ENCODE results near the gene WASL.
"Not testable (repeated sequence)": the region's sequence is repeated elsewhere in the genome, so short reads cannot be mapped to it uniquely, and the experiment has no call there.

Gene WASL

DNA sequence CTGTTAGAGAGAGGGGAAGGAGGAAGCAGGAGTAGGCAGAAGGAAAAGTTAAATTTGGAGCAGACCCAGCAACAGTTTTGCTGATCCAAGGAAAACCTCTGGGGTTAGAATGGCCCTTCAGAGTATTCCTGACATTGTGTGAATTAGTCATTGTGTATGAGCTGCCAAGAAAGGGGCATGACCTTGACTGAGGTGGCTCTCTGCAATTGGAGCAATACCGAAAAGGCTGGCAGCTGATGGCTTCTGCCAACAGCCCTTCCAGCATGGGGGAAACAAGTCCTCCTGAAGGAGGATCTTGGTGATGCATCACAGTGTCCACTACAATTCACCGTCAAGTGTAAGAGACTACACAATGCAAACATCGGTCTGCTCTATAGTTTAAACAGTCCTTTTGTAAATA is 20.6 kb upstream of the WASL start:
- DNase-seq (ENCODE audit: low spot score) (peak; percentile 69), FAIRE-seq (no peak)

DNA sequence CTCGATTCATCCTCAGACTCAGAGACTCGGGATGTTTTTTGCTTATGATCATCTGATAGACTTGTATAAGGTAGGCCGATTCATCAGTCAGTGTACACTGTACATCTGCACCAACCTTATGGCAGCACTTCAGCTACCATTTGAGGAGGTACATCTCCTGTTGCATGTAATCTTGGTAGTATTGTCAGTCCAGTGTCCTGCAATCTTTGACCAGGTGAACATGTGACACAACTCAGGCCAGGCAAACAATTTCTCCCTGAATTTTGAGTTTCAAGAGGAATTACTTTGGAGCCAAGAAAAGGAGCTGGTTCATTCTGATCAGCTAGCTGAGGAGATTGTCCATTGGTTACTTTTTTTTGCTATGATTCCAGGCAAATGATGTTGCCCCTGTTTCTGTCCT is 19.7 kb upstream of the WASL start:
- DNase-seq (ENCODE audit: low spot score): no peak
- FAIRE-seq: no peak

DNA sequence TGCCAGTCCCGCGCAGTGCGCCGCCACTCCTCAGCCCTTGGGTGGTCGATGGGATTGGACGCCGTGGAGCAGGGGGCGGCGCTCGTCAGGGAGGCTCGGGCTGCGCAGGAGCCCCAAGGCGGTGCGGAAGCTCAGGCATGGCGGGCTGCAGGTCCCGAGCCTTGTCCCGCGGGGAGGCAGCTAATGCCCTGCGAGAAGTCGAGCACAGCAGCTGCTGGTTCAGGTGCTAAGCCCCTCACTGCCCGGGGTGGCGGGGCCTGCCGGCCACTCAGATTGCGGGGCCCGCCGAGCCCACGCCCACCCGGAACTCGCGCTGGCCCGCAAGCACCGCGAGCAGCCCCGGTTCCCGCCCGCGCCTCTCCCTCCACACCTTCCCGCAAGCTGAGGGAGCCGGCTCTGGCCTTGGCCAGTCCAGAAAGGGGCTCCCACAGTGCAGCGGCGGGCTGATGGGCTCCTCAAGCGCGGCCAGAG is 14.4 kb upstream of the WASL start:
- DNase-seq (ENCODE audit: low spot score) (no peak), FAIRE-seq (no peak)

DNA sequence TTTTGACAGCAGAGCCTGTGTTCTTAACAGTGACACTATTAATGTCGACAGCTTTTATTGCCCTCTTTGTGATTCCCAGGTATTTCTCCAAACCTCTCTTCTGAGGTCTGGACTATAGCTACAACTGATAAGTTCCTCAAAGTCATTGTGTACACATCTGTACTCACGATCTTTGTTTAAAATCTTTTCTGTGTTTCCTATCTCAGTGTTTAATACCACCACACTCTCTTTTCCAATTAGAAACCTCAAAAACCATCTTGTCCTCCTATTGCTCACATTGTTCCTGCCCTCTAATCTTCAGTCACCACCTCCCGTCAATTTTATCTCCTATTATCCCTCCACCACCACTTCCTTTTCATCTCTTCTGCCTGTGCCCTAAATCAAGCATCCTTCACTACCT is 12.9 kb upstream of the WASL start:
- no peak for FAIRE-seq
- DNase-seq (ENCODE audit: low spot score): no peak

DNA sequence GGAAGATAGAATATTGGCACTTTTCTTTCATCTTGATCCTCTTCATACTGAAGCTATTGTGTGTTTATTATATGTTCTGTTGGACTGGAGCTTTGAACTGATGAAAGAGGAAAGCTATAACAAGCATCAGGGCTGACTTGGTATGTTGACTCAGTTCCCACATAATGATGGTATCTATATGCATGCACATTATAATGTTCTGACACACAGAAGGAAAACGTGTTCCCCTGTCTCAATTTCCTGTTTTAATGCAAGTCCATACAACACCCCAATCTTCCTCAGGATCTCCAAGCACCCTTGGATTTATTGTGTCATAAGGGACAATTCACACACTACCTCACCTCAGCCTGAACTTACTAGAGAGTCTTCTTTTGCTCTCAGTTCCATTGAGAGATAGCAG is 8.3 kb upstream of the WASL start:
- FAIRE-seq: no peak
- no peak for DNase-seq (ENCODE audit: low spot score)

DNA sequence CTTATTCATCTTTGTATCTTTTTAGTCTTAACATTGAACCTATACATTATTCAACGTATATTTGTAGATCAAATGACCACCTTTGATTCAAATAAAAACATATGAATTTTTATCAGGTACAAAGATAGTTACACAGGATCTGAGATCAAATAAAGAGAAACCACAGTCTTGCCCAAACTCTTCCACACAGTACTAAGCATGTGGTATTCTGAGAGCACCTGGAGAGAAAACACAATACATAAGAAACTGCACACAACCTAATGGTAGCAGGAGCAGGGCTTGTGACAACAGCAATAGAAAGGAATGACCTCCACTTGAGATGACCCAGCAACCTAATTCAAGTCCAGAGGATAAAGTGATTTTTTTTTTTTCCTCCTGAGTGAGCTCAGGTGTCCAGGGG is 6.5 kb upstream of the WASL start:
- no peak for DNase-seq (ENCODE audit: low spot score)
- no peak for FAIRE-seq

DNA sequence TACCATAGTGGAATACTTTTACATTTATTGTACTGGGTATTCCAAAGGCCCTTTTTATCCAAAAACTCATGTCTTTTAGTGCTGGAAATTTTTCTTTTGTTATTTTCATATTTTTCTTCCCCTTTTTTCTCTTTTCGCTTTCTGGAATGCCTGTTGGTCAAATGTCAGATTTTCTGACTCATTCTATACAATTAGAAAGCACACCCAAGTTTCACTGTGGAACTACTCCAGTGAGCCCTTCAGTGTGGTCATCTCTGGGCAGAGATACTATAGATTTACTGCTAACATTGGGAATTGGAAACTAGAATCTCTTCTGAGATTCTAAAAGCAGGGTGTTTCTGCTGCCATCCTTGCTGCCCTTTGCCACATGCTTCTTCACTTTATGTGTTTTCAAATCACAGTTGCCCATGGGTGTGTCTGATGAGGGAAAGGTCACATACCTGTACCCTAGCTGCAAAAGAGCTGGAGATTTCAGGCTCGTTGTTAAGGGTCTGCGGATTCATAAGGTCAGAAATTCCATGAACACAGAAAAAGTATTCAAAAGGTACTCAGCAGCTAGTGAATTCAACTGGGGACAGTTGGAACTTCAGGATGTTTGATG is 5.6 kb upstream of the WASL start:
- no peak for DNase-seq (ENCODE audit: low spot score)
- FAIRE-seq: no peak

DNA sequence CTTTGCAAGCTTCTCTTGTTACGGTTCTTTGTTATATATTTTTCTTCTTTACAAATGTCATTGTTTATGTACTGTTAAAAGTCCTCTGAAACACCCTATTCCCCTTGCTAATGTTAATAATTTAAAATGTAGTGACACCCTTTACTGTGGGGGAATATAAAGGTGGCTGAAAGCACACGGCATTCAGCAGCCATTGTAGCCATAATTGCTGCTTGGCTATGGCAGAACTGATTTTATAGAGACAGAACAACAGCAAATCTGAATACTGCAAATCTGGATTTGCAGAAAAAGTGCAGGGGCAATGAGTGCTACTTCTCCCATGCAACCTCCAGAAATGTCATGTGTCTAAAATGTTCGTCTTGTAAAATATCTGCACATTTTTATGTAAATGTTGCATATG is 3.7 kb upstream of the WASL start:
- FAIRE-seq: no peak
- DNase-seq (ENCODE audit: low spot score): no peak

DNA sequence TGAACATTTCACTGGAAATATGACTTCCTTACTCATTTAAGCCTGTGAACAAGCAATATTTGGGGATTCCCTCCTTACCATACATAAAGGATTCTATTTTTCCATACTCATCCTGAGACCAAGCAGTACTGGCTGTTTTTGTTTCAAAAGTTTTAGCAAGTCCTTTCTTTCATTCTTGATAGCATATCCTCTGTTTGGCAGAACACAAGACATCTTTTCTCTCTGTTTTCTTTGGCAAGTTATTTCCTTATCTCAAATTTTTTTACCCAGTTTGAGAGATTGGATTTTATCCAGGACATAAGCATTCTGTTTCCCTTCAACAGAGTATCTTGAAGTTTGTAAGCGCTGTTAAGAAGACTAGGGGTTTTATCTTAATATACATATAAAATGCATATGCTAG is 3.0 kb upstream of the WASL start:
- FAIRE-seq (no peak), DNase-seq (ENCODE audit: low spot score) (no peak)

DNA sequence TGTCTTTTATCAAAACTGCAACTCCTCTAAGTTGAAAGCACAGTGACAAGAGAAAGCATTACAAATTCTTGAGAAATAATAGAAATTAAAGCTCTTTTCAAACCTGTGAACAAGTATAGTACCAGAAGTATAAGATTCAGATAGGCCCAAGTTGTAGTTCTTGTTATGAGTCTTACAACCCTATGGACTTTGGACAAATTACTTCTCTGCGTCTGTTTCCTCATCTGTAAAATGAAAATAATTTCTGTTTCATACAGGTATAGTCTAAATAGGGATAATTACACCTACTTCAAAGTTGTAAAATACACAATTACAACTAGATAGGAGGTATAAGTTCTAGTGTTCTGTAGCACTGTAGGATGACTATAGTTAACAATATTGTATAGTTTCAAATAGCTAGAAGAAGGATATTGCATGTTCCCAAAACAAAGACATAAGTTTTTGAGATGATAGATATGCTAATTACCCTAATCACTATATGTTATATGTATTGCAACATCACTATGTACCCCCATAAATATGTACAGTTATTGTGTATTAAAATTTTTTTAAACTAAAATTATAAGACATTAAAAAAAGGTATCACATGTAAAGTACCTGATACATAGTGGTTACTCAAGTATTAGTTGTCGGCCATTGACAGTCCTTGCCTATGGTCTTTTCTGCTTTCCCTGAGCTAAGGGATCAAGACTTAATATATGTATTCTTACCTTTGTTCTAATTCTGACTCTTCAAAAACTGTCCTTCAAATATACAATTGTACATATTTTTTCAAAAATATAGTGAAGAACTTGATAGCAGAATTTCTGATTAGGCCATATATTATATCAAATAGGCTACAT is 1.8 kb upstream of the WASL start:
- no peak for DNase-seq (ENCODE audit: low spot score)
- no peak for FAIRE-seq

DNA sequence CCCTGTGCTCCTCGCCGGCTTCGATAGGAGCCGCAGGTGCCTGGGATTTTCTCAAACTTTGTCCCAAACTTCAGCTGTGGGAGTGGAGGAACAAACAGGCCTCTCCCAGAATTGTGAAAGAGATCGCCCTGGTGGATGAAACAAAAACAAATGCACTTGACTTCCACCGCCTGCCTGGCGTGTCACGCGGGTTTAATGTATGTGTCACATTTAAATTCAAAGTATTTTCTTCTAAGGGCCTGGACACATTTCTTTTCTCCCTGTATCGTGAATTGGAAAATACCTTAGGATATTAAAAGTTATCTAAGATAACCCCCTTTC is 694 bp upstream of the WASL start:
- FAIRE-seq: no peak
- DNase-seq (ENCODE audit: low spot score): peak; percentile 38

DNA sequence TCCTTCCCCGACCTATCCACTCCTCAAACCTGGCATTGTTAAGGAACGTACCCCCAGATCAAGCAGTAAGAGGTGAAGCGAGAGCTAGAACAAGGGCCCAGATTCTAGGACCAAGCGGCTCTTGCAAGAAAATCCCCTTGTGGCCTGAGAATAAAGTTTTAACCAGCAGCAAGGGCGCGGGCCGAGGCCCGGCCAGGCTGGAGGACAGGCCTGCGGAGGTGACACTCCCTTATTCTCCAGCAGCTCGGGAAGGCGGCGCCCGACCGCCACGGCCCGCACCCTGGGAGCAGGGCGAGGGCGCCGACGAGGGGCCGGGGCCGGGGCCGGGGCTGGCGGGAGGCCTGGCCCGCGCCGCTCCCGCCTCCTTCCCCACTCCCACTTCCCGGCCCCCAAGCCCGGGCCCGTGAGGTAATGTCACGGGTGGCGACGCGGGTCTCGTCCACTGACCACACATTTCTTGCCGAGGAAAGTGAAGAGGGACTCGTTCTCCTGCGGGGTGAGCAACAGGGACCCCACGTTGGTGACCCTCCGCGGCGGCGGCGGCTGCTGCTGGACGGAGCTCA is 551 bp downstream of the WASL start:
- DNase-seq (ENCODE audit: low spot score) (peak; percentile 40), FAIRE-seq (no peak)

DNA sequence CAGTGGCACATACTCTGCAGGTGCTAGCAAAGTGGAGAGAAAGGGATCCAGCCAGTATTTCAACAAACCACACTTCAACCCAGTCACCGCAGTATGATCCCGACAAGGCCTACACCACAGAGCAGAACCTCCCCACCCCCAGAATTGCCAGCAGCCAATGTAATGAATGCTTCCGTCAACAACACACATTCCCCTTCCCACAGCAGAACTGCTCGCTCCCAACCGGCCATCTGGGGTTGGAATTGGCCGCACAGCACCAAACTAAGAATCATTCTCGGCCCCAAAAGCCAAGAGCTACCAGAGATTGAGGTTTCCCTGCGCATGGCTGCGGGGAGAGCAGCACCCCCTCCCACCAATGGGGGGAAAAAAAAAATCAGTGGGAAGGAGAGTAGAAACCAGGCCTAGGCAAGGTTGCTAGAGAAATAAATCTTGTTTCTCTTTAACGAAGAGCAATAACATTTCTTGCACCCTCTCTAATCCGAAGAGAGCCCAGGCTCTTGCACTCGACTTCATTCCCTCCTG is 1.1 kb downstream of the WASL start:
- no peak for FAIRE-seq

DNA sequence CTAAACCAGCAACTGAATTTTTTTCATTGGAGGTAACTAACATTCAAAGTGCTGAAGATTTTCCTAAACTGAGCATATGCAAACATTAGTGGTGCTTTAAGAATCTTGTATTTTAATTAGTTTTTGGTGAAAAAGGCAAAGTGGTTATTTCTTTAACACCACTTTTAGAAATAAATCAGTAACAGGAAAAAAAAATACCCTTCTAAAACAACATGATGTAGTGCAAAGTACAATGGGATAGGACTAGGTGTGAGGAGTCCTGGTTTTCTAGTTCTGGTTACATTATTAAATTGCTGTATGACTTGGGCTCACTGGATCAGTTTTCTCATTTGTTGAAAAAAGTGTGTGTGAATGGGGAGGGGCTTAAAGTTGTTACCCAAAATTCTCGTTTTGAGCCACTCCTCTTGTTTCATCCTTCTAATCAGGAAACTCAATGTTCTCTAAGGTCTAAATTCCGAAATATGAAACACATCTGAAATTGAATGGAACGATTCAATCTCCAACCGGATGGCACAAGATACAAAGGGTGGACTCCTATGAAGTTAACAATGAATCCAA is 1.8 kb downstream of the WASL start:
- FAIRE-seq (no peak), DNase-seq (ENCODE audit: low spot score) (no peak)

More for the DNA sequence above, 1.1 kb downstream of the WASL start:
- DNase-seq (ENCODE audit: low spot score): peak; percentile 35

DNA sequence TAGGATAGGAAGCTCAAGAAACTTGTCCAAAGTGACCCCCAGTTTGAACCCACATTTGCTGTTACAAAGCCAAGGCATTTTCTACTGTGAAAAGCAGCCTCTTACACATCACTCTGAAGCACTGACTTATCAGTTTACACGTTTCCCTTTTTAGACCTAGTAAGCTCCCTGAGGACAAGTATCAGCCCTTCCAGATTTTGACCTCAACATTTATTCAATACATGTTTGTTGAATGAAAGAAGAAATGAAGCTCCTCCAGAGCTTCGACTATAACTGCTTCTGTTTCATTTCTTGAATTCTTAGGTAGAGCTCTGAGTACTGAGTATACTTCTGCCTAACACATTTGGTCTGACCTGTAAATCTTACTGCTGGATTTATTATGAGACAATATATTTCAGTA is 2.7 kb downstream of the WASL start:
- no peak for FAIRE-seq
- DNase-seq (ENCODE audit: low spot score): no peak

DNA sequence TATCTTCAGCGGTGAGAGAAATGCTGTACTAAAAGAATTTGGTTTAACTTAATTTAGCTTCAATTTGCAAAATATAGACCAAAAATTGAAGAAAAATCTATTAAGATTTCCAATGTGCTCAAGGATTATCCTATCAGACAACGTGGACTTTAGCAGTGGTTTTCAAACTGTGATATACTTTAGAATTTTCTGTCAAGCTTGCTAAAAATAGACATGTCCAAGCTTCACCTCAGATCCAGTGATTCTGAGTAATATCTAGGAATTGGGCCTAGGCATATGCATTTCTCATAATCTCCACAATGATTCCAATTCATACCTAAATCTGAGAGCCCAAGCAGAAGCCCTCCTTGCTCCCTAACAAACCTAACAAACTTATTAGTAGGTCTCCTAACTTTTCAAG is 3.4 kb downstream of the WASL start:
- DNase-seq (ENCODE audit: low spot score) (no peak), FAIRE-seq (no peak)

DNA sequence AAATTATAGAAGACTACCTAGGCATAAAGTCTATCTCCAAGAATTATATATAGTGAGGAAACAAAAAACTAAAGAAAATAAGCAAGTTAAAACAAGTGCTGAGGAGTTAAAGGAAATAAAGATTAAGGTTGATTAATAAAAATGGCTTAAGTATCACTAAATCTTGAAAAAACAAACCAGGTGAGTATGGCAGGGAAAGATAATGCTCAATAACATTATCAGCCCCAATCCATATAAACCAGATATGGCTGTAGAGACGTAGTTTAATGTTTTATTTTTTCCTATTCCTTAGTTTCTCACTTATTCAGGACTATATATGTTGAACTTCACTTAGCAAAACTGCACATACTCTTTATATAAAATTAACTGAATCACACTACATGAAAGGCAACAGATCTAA is 4.4 kb downstream of the WASL start:
- DNase-seq (ENCODE audit: low spot score): no peak
- no peak for FAIRE-seq

DNA sequence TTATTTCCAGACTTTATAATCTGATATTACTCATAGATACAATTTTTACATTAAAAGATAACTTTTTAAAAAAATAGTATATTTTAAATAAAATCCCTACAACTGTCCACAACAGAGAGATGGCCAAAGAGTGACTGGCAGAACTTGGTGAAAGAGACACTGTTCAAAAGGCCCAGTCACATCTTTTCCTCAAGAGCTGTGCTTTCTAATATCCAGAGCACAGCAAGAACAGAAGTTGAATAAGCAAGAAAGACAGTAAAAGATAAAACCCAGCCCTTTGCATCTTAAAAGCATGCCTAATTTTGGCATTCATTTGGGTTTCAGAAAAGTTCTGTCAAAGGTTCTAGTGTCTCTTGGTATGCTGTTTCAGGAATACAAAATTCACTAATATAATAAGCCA is 6.9 kb downstream of the WASL start:
- no peak for DNase-seq (ENCODE audit: low spot score)
- no peak for FAIRE-seq

DNA sequence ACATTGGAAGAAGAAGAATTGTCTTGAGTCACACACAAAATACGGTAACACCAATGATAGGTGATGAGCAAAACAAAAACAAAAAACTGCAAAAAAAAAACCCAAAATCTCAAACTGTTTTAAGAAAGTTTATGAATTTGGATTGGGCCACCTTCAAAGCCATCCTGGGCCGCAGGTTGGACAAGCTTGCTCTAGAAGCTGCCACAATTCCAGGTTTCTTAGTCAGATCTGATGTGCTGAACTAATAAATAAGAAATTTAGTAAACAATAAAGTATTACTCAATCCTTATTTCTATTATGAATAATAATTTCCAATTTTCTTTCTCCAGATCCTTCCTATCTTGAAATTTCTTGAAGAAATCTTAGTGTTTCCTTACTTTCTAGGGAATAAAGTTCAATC is 10.0 kb downstream of the WASL start:
- FAIRE-seq: no peak

DNA sequence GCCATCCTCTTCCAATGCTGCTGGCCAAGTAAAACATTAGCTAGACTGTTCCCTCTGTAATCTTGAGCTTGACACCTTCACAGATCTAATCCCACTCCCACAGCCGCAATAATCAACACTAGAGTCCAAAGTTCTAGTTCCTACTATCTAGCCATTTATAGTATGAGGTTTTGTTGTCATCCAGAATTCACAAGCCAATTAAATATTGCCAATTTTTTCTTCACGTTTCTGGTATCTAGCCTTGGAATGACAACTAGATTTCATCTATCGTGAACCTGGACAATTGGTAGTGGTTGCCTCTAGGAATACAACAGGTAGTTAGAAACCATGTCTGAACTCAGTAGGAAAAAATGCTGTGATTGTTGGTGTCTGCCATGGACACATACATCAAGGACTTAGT is 10.4 kb downstream of the WASL start:
- no peak for DNase-seq (ENCODE audit: low spot score)
- FAIRE-seq: no peak

More for the DNA sequence above, 10.0 kb downstream of the WASL start:
- DNase-seq (ENCODE audit: low spot score): no peak

DNA sequence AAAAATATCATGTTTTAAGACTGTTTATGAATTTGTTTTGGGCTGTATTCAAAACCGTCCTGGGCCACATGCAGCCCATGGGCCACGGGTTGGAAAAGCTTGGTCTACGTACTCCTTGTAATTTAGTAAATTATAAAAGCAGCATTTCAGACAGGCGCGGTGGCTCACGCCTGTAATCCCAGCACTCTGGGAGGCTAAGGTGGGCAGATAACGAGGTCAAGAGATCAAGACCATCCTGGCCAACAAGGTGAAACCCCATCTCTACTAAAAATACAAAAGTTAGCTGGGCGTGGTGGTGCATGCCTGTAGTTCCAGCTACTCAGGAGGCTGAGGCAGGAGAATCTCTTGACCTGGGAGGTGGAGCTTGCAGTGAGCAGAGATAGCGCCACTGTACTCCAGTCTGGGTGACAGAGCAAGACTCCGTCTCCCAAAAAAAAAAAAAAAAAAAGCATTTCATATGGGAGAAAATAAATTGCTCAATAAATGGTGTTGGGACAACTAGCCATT is 11.6 kb downstream of the WASL start:
- not testable (repeated sequence) for DNase-seq (ENCODE audit: low spot score); FAIRE-seq

DNA sequence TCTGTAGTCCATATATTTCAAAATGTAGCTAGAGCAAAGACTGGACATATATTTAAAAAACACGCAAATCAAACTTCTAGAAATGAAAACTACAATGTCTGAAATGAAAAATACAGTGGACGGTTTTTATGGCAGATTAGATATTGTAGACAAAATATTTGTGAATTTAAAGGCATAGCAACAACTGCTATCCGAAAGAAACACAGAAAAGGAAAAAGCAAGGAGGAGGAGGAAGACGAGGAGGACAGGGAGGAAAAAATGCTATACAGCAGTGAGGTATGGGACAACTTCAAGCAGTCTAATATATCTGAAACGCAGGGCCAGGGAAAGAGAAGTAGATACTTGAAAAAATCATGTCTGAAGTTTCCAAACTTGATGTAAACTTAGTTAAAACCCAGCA is 13.3 kb downstream of the WASL start:
- FAIRE-seq (no peak), DNase-seq (ENCODE audit: low spot score) (no peak)
